Measurements from ENCODE around the gene TNFRSF1B. TPM values are rescaled to one million over a fixed set of nuclear protein-coding genes. Genes with fewer than 3 reads are reported as not detected.
A peak's percentile ranks its signal among the peaks of the same experiment; 100 is the strongest.

Gene TNFRSF1B
- total and polyA plus RNA-seq, 9 of the 15 experiments (the other 6 are each of a cell fraction or from before 2014, with no cell fraction given): 8.8 to 91.3 (median 36.0) TPM

DNA sequence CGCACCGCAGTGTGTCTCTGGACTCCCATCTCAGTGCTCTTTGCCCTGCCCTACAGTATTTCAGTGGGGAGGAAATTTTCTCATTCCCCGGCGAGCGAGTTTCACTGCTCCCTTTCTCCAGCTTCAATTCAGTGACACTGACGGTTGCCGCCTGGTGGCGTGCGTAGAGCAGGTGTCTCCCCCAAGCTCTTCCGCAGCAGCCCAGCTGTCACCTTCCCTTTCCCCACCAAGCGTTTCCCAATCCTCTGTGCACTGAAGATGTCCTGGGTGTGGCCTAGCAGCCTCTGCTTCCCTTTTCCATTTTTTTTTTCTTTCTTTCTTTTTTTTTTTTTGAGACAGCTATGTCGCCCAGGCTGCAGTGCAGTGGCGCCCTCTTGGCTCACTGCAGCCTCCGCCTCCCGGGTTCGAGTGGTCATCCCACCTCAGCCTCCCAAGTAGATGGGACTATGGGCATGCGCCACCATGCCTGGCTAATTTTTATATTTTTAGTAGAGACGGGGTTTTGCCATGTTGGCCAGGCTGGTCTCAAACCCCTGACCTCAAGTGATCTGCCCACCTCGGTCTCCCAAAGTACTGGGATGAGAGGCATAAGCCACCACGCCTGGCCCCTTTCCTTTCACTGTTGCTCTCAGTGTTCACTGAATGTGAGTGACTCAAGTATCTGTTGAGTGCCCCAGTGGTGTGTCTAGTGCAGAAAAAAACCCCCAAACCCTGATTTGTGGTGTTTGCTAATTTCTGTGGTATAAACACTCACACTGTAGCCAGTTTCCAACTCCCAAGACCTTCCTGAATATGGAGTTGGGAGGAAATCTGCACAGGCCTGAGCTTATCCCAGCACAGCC is 30.1 kb downstream of the TNFRSF1B start (continued):
- TF ChIP-seq ZNF384 (IDR thresholded peaks at IDR 0.05; ENCODE audit: low read depth, low read length) (peak; percentile 93), RAD21 (CRISPR knock-in tag; conservative IDR thresholded peaks at IDR 0.05 in 1 of 2, IDR thresholded peaks at IDR 0.05 in 1 of 2) (peak in 1 of 2 experiments; percentile 24; a peak in 1 of 4 replicates), CBX2 (IDR thresholded peaks at IDR 0.05; ENCODE audit: insufficient read depth, low read length, poor library complexity, severe bottlenecking) (no peak), ZNF212 (CRISPR knock-in tag; IDR thresholded peaks at IDR 0.05) (no peak), HDAC8 (tag; IDR thresholded peaks at IDR 0.05) (no peak), CAMTA2 (CRISPR knock-in tag; conservative IDR thresholded peaks at IDR 0.05) (no peak), SAP30 (IDR thresholded peaks at IDR 0.05; ENCODE audit: borderline replicate concordance, insufficient read depth, low read depth, low read length, poor library complexity, severe bottlenecking) (no peak), XRCC4 (IDR thresholded peaks at IDR 0.05; ENCODE audit: extremely low read depth, insufficient read depth, insufficient read length) (no peak), SRSF3 (IDR thresholded peaks at IDR 0.05; ENCODE audit: insufficient read depth, low read length) (no peak), PRPF4 (IDR thresholded peaks at IDR 0.05; ENCODE audit: insufficient read depth, low read depth, low read length, poor library complexity, severe bottlenecking) (no peak), NBN (IDR thresholded peaks at IDR 0.05; ENCODE audit: low read depth) (no peak)
- TF ChIP-seq, protein P1, sequence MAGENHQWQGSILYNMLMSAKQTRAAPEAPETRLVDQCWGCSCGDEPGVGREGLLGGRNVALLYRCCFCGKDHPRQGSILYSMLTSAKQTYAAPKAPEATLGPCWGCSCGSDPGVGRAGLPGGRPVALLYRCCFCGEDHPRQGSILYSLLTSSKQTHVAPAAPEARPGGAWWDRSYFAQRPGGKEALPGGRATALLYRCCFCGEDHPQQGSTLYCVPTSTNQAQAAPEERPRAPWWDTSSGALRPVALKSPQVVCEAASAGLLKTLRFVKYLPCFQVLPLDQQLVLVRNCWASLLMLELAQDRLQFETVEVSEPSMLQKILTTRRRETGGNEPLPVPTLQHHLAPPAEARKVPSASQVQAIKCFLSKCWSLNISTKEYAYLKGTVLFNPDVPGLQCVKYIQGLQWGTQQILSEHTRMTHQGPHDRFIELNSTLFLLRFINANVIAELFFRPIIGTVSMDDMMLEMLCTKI (IDR thresholded peaks at IDR 0.05; ENCODE audit: partially characterized antibody): no peak
- TF ChIP-seq, protein P2, sequence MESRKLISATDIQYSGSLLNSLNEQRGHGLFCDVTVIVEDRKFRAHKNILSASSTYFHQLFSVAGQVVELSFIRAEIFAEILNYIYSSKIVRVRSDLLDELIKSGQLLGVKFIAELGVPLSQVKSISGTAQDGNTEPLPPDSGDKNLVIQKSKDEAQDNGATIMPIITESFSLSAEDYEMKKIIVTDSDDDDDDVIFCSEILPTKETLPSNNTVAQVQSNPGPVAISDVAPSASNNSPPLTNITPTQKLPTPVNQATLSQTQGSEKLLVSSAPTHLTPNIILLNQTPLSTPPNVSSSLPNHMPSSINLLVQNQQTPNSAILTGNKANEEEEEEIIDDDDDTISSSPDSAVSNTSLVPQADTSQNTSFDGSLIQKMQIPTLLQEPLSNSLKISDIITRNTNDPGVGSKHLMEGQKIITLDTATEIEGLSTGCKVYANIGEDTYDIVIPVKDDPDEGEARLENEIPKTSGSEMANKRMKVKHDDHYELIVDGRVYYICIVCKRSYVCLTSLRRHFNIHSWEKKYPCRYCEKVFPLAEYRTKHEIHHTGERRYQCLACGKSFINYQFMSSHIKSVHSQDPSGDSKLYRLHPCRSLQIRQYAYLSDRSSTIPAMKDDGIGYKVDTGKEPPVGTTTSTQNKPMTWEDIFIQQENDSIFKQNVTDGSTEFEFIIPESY (CRISPR knock-in tag; IDR thresholded peaks at IDR 0.05): peak; percentile 94
- TF ChIP-seq, protein P3, sequence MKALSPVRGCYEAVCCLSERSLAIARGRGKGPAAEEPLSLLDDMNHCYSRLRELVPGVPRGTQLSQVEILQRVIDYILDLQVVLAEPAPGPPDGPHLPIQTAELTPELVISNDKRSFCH (CRISPR knock-in tag; IDR thresholded peaks at IDR 0.05): no peak
- TF ChIP-seq, protein P3 (tag; IDR thresholded peaks at IDR 0.05): no peak
